H1 (cell line): ENCODE data around the gene RGS14. TPM values are rescaled to one million over a fixed set of nuclear protein-coding genes. Genes with fewer than 3 reads are reported as not detected.

Experiments
- CTCF ChIA-PET: fragments of 300-600 bp; sonication (Branson Sonifier 250); formaldehyde crosslinking; loops from one replicate; lab custom pipeline; 2021; ENCODE audit not compliant: partially characterized antibody; lab: Charles Lee
- POLR2A ChIA-PET: fragments of 300-600 bp; sonication (Branson Sonifier 250); formaldehyde crosslinking; loops from one replicate; lab custom pipeline; 2021; ENCODE audit warnings: inconsistent platforms; ENCODE audit not compliant: partially characterized antibody; lab: Charles Lee
- DNase-seq, 2 experiments: peaks; one replicate each; pipeline versions ENCODE4 v3.0.0 to v3.0.0-alpha.2; 2010 to 2022; ENCODE audit warnings: low spot score in 2 of 2, low read depth in 1 of 2, mixed read lengths in 1 of 2
- FAIRE-seq: peaks from 2 replicates; lab custom pipeline; 2011; peaks lifted over from hg19 to GRCh38; lab: Jason Lieb, UNC
- H2AFZ ChIP-seq: 2 replicates; pipeline ENCODE4 v1.8.1; 2012; ENCODE audit warnings: low read length, inconsistent platforms
- H2AK5ac ChIP-seq: 2 replicates; pipeline ENCODE4 v1.6.1; 2013; ENCODE audit warnings: low read depth, low read length
- H2BK120ac ChIP-seq: replicated peaks from 2 replicates; pipeline ENCODE3; 2013; ENCODE audit warnings: low read depth, low read length, inconsistent platforms
- H2BK12ac ChIP-seq: 2 replicates; pipeline ENCODE4 v1.6.1; 2013; ENCODE audit warnings: low read depth, low read length
- H2BK15ac ChIP-seq: 2 replicates; pipeline ENCODE4 v1.6.1; 2013; ENCODE audit warnings: low read length
- H2BK20ac ChIP-seq: 2 replicates; pipeline ENCODE4 v1.6.1; 2013; ENCODE audit warnings: low read length
- H2BK5ac ChIP-seq: 2 replicates; pipeline ENCODE4 v1.6.1; 2013; ENCODE audit warnings: low read depth, low read length
- H3K14ac ChIP-seq: 2 replicates; pipeline ENCODE4 v1.6.1; 2013; ENCODE audit warnings: inconsistent platforms; ENCODE audit not compliant: insufficient read length
- H3K18ac ChIP-seq: 2 replicates; pipeline ENCODE4 v1.6.1; 2013; ENCODE audit warnings: low read length; ENCODE audit errors: extremely low read depth
- H3K23ac ChIP-seq: 2 replicates; pipeline ENCODE4 v1.6.1; 2013; ENCODE audit warnings: inconsistent platforms; ENCODE audit not compliant: insufficient read length
- H3K23me2 ChIP-seq: 2 replicates; pipeline ENCODE4 v1.6.1; 2013; ENCODE audit warnings: low read depth, low read length
- H3K27ac ChIP-seq: 2 replicates; pipeline ENCODE4 v1.6.1; 2011; ENCODE audit warnings: low read depth, low read length, inconsistent platforms
- H3K27me3 ChIP-seq, 4 experiments: replicated peaks in 1 of 4; 1 replicate in 1 of 4; 2 replicates in 3 of 4; pipeline versions ENCODE4 v1.6.1 to v1.8.1; 2011 to 2013; ENCODE audit warnings: low read length in 3 of 4, mild to moderate bottlenecking in 3 of 4, inconsistent platforms in 2 of 4, mixed read lengths in 2 of 4, moderate library complexity in 1 of 4; ENCODE audit not compliant: control insufficient read depth in 3 of 4, insufficient read depth in 3 of 4; ENCODE audit errors: extremely low read depth in 1 of 4
- H3K36me3 ChIP-seq, 4 experiments: 2 replicates each; pipeline versions ENCODE4 v1.6.1 to v1.8.1; 2011 to 2013; ENCODE audit warnings: mild to moderate bottlenecking in 4 of 4, low read length in 3 of 4, moderate library complexity in 2 of 4, control low read depth in 1 of 4, inconsistent platforms in 1 of 4; ENCODE audit not compliant: insufficient read depth in 4 of 4, control insufficient read depth in 2 of 4
- H3K4ac ChIP-seq: replicated peaks from 2 replicates; pipeline ENCODE3; 2013; ENCODE audit warnings: low read length, low read depth, mixed read lengths, inconsistent platforms; ENCODE audit not compliant: insufficient read length
- H3K4me1 ChIP-seq, 4 experiments: replicated peaks in 1 of 4; 1 replicate in 1 of 4; 2 replicates in 3 of 4; pipeline versions ENCODE4 v1.6.1 to v1.8.1; 2011 to 2013; ENCODE audit warnings: low read length in 3 of 4, inconsistent platforms in 2 of 4, mixed read lengths in 1 of 4; ENCODE audit not compliant: insufficient read depth in 4 of 4, control insufficient read depth in 3 of 4
- H3K4me2 ChIP-seq, 2 experiments: 2 replicates each; pipeline versions ENCODE4 v1.6.1 to v1.8.1; 2011 to 2013; ENCODE audit warnings: low read depth in 2 of 2, low read length in 2 of 2, control low read depth in 1 of 2, inconsistent platforms in 1 of 2, mild to moderate bottlenecking in 1 of 2; ENCODE audit not compliant: insufficient read depth in 1 of 2
- H3K4me3 ChIP-seq, 4 experiments: fragments of 200-600, 300-600 bp in 1 of 4; sonication (generic), shearing (Covaris generic), sonication (Bioruptor Twin) in 1 of 4; 2 replicates each; pipeline versions ENCODE4 v1.5.1 to v1.8.1; 2011 to 2016; ENCODE audit warnings: low read length in 4 of 4, low read depth in 3 of 4, control low read depth in 2 of 4, inconsistent platforms in 2 of 4, mild to moderate bottlenecking in 2 of 4, mixed read lengths in 1 of 4, moderate library complexity in 1 of 4; ENCODE audit not compliant: insufficient read depth in 2 of 4; ENCODE audit errors: extremely low read depth in 1 of 4
- H3K56ac ChIP-seq: replicated peaks from 2 replicates; pipeline ENCODE3; 2013; ENCODE audit warnings: low read depth, mild to moderate bottlenecking, mixed read lengths, low read length, inconsistent platforms; ENCODE audit not compliant: insufficient read length
- H3K79me1 ChIP-seq: 2 replicates; pipeline ENCODE4 v1.6.1; 2013; ENCODE audit warnings: low read depth, low read length, control low read depth
- H3K79me2 ChIP-seq, 2 experiments: 2 replicates each; pipeline versions ENCODE4 v1.6.1 to v1.8.1; 2012 to 2013; ENCODE audit warnings: low read length in 2 of 2, mild to moderate bottlenecking in 2 of 2, inconsistent platforms in 1 of 2; ENCODE audit not compliant: insufficient read depth in 2 of 2, control insufficient read depth in 1 of 2
- H3K9ac ChIP-seq, 4 experiments: replicated peaks in 1 of 4; 1 replicate in 1 of 4; 2 replicates in 3 of 4; pipeline versions ENCODE4 v1.6.1 to v1.8.1; 2011 to 2013; ENCODE audit warnings: low read depth in 3 of 4, low read length in 3 of 4, control low read depth in 2 of 4, mild to moderate bottlenecking in 2 of 4, moderate library complexity in 2 of 4, inconsistent platforms in 1 of 4; ENCODE audit errors: extremely low read depth in 1 of 4
- H3K9me3 ChIP-seq, 2 experiments: 2 replicates each; pipeline versions ENCODE4 v1.6.1 to v1.8.1; 2012 to 2013; ENCODE audit warnings: mild to moderate bottlenecking in 2 of 2, moderate library complexity in 2 of 2, control low read depth in 1 of 2, inconsistent platforms in 1 of 2, low read depth in 1 of 2, low read length in 1 of 2, mixed read lengths in 1 of 2; ENCODE audit not compliant: insufficient read depth in 2 of 2
- H4K20me1 ChIP-seq, 2 experiments: replicated peaks in 1 of 2; 2 replicates each; pipeline versions ENCODE3 to v1.8.1; 2011 to 2013; ENCODE audit warnings: inconsistent platforms in 2 of 2, low read length in 2 of 2, mild to moderate bottlenecking in 1 of 2; ENCODE audit not compliant: insufficient read depth in 2 of 2, control insufficient read depth in 1 of 2
- H4K5ac ChIP-seq: 2 replicates; pipeline ENCODE4 v1.6.1; 2013; ENCODE audit warnings: low read length, low read depth, mixed read lengths, inconsistent platforms; ENCODE audit not compliant: insufficient read length
- H4K8ac ChIP-seq: 2 replicates; pipeline ENCODE4 v1.8.0; 2013; ENCODE audit warnings: mild to moderate bottlenecking, moderate library complexity, low read length, inconsistent platforms; ENCODE audit not compliant: insufficient read depth; ENCODE audit errors: extremely low read depth
- H4K91ac ChIP-seq: replicated peaks from 2 replicates; pipeline ENCODE3; 2013; ENCODE audit warnings: low read length, mixed read lengths, inconsistent platforms; ENCODE audit not compliant: insufficient read length
- CBX5 ChIP-seq: fragments of 300-800, 300-1000 bp; sonication (generic); IDR thresholded peaks from 2 replicates; pipeline ENCODE4 v1.7.1; 2016; ENCODE audit warnings: antibody characterized with exemption, low read length, low read depth
- EZH2 ChIP-seq: fragments of 200-600 bp; sonication (generic); IDR thresholded peaks from 2 replicates; pipeline ENCODE4 v1.7.1; 2012; ENCODE audit warnings: low read depth, mild to moderate bottlenecking, moderate library complexity, low read length, inconsistent platforms; ENCODE audit not compliant: severe bottlenecking
- GABPA ChIP-seq: IDR thresholded peaks from 2 replicates; pipeline ENCODE4 v1.6.1; 2011; ENCODE audit warnings: mild to moderate bottlenecking, low read length, moderate library complexity, borderline replicate concordance; ENCODE audit not compliant: insufficient read depth
- KDM5A ChIP-seq: fragments of 200-600 bp; IDR thresholded peaks from 2 replicates; pipeline ENCODE4 v1.7.1; 2012; ENCODE audit warnings: mild to moderate bottlenecking, low read length, inconsistent platforms, mixed read lengths
- MAX ChIP-seq: IDR thresholded peaks from 2 replicates; pipeline ENCODE4 v1.6.1; 2012; ENCODE audit warnings: inconsistent platforms
- POU5F1 ChIP-seq: IDR thresholded peaks from 2 replicates; pipeline ENCODE4 v1.6.1; 2011; ENCODE audit warnings: low read depth, mild to moderate bottlenecking, low read length, moderate library complexity
- RBBP5 ChIP-seq: IDR thresholded peaks from 2 replicates; pipeline ENCODE4 v1.7.1; 2012; ENCODE audit warnings: low read depth, mild to moderate bottlenecking, inconsistent platforms, low read length, moderate library complexity, borderline replicate concordance
- SAP30 ChIP-seq: fragments of 300-600 bp; sonication (generic); IDR thresholded peaks from 2 replicates; pipeline ENCODE4 v1.7.1; 2012; ENCODE audit warnings: low read length, moderate library complexity, mild to moderate bottlenecking, inconsistent platforms; ENCODE audit not compliant: insufficient read depth, insufficient replicate concordance
- TAF1 ChIP-seq: IDR thresholded peaks from 2 replicates; pipeline ENCODE4 v1.6.1; 2011; ENCODE audit warnings: mild to moderate bottlenecking, low read depth, low read length
- TCF12 ChIP-seq: IDR thresholded peaks from 2 replicates; pipeline ENCODE4 v1.6.1; 2011; ENCODE audit warnings: low read depth, mild to moderate bottlenecking, low read length
- WGBS, 2 experiments: shearing (Covaris generic) in 1 of 2; methylation state at CpG; one replicate each; pipeline versions ENCODE4 v1.1.6 to v1.1.7; 2013 to 2015; ENCODE audit warnings: low lambda C conversion rate in 2 of 2, mixed read lengths in 2 of 2, inconsistent platforms in 1 of 2, low coverage in 1 of 2, missing lambda C conversion rate in 1 of 2; ENCODE audit not compliant: insufficient replicate concordance in 2 of 2, insufficient coverage in 1 of 2, insufficient read length in 1 of 2; ENCODE audit errors: extremely low coverage in 1 of 2, missing lambda C conversion rate in 1 of 2; 5-methylcytosine and 5-hydroxymethylcytosine counted together
- polyA plus RNA-seq, 7 experiments: library from polyadenylated mRNA; depleted of rRNA in 3 of 7; stranded (reverse) in 5 of 7; unstranded in 2 of 7; fragments of >200 nt in 5 of 7; fragments of 200-250 nt in 2 of 7; gene quantifications; 1 replicate in 5 of 7; 2 replicates in 1 of 7; 4 replicates in 1 of 7; pipeline versions ENCODE4 v1.2.1 to v1.2.3, GENCODE V29; 2011 to 2013; ENCODE audit warnings: missing spikeins in 2 of 7, mixed read lengths in 2 of 7
- total RNA-seq: library from RNA; stranded (reverse); fragmentation: NEBNext Ultra II Directional; extraction: Animal tissue kit (Norgen Biotek cat#: 25700); gene quantifications from 2 replicates; pipeline ENCODE4 v1.2.1, GENCODE V29; 2021
- TF ChIP-seq, protein P1 (sequence below): IDR thresholded peaks from 2 replicates; pipeline ENCODE4 v1.6.1; 2011; ENCODE audit warnings: low read length, improper control_type of control experiment

The RGS14 gene
- total and polyA plus RNA-seq, 2 of the 8 experiments (the other 6 are each of a cell fraction or from before 2014, with no cell fraction given), result 24.4 to 46.1 TPM

- Histone ChIP-seq H3K27me3 (no peaks in the 10 kb centered on the region), H3K27ac (no peak overlapping the region), H3K18ac (no peak overlapping the region), H3K79me2 (no peaks in the 10 kb centered on the region), H3K23me2 (peaks cover 11% of the 10 kb centered on the region), H3K36me3 (no peaks in the 10 kb centered on the region; a peak in 1 of 8 replicates), H2AK5ac (no peak overlapping the region), H4K91ac (no peak overlapping the region), H3K4me2 (no peak overlapping the region; a peak in 1 of 4 replicates), H2BK120ac (no peak overlapping the region), H4K20me1 (peaks cover 0 to 8% of the 10 kb centered on the region in 2 experiments), H4K5ac (no peak overlapping the region), H3K9me3 (no peaks in the 10 kb centered on the region), H3K9ac (no peak overlapping the region), H3K4me3 (no peak overlapping the region), H2AFZ (no peak overlapping the region), H2BK15ac (no peak overlapping the region), H4K8ac (no peak overlapping the region), H3K14ac (no peak overlapping the region), H3K56ac (no peak overlapping the region), H2BK5ac (no peak overlapping the region), H2BK20ac (no peak overlapping the region), H2BK12ac (no peak overlapping the region), H3K23ac (no peak overlapping the region), H3K4me1 (peaks cover 0 to 19% (median 14%) of the 10 kb centered on the region in 4 experiments; a peak in 6 of 7 replicates), H3K4ac (no peak overlapping the region), H3K79me1 (no peaks in the 10 kb centered on the region)
- no peak for DNase-seq
- CTCF ChIA-PET, result interaction anchor here (1.0 to 16.6 kb wide), 6 partner anchors 12 to 128 kb away, joined by 3 to 251 read pairs (median 4); no protein-coding TSS in a partner anchor
- 90% methylated on average over 15 of the region's 15 CpGs; no CpG with 5 or more reads in 1 of the 2 experiments for WGBS, 2 experiments
- POLR2A ChIA-PET, result interaction anchor here (0.6 to 6.0 kb wide), 7 partner anchors 12 to 247 kb away, joined by 3 to 26 read pairs (median 4); partner anchors contain the start of genes PRELID1 and RAB24
- no peak for FAIRE-seq
- TF ChIP-seq RBBP5, result no peak
- TF ChIP-seq EZH2, result no peak
- TF ChIP-seq KDM5A, result no peak
- TF ChIP-seq TCF12, result no peak
- TF ChIP-seq, protein P1, sequence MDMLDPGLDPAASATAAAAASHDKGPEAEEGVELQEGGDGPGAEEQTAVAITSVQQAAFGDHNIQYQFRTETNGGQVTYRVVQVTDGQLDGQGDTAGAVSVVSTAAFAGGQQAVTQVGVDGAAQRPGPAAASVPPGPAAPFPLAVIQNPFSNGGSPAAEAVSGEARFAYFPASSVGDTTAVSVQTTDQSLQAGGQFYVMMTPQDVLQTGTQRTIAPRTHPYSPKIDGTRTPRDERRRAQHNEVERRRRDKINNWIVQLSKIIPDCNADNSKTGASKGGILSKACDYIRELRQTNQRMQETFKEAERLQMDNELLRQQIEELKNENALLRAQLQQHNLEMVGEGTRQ, result no peak
- no peak for TF ChIP-seq MAX
- TF ChIP-seq TAF1, result no peak
- no peak for TF ChIP-seq POU5F1
- no peak for TF ChIP-seq GABPA
- no peak for TF ChIP-seq CBX5
- no peak for TF ChIP-seq SAP30
Measured at GRCh38 chr5:177313561-177314259, 44.0 kb upstream of the RGS14 start.
